ENCODE results near the gene RBM20. TPM values are rescaled to one million over a fixed set of nuclear protein-coding genes. Genes with fewer than 3 reads are reported as not detected.

RBM20 gene
- total RNA-seq, 4 donors from 2014 or later, result 7.4 to 18.4 (median 10.2) TPM

DNA sequence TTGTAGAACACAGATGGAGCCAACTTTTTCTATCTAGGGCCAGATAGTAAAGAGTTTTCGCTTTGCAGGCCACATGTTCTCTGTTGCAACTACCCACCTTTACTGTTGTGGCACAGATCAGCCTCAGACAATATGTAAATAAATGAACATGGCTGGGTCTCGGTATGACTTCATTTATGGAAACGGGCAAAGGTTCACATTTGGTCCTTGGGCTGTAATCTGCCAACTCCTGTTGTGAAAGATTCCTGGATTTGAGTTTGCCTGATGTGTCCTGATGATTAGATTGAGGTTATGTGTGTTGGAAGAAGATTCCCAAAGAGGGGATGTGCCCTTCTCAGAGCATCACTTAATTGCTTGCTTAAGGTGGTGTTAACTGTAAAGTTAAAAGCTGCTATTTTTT, 38.2 kb downstream of the RBM20 start:
- in situ Hi-C loops (cut with MboI; ENCODE audit: low sequenced_read_pairs in 4 of 4), result no loop called here
- no peaks in the 10 kb centered on the region for H3K9me3 ChIP-seq
- intact Hi-C loops (cut with DNase I; ENCODE audit: low total_unique reads), result loop anchor here (5.0 kb wide), 1 partner anchor 95 kb away; no protein-coding TSS in a partner anchor
- peak overlapping the region in 1 of 4 donors; percentile 22 for H3K27ac ChIP-seq
- no peaks in the 10 kb centered on the region for H3K27me3 ChIP-seq
- DNase-seq, result no peak
- no peaks in the 10 kb centered on the region for H3K36me3 ChIP-seq
- no peak for ATAC-seq
- TF ChIP-seq POLR2A (IDR thresholded peaks at IDR 0.05), result no peak
- TF ChIP-seq, protein P1, sequence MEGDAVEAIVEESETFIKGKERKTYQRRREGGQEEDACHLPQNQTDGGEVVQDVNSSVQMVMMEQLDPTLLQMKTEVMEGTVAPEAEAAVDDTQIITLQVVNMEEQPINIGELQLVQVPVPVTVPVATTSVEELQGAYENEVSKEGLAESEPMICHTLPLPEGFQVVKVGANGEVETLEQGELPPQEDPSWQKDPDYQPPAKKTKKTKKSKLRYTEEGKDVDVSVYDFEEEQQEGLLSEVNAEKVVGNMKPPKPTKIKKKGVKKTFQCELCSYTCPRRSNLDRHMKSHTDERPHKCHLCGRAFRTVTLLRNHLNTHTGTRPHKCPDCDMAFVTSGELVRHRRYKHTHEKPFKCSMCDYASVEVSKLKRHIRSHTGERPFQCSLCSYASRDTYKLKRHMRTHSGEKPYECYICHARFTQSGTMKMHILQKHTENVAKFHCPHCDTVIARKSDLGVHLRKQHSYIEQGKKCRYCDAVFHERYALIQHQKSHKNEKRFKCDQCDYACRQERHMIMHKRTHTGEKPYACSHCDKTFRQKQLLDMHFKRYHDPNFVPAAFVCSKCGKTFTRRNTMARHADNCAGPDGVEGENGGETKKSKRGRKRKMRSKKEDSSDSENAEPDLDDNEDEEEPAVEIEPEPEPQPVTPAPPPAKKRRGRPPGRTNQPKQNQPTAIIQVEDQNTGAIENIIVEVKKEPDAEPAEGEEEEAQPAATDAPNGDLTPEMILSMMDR (IDR thresholded peaks at IDR 0.05 in 4 of 5, conservative IDR thresholded peaks at IDR 0.05 in 1 of 5), result no peak
- peaks cover 23 to 28% of the 10 kb centered on the region in 2 donors for H3K4me1 ChIP-seq
- no peak overlapping the region for H3K4me3 ChIP-seq

DNA sequence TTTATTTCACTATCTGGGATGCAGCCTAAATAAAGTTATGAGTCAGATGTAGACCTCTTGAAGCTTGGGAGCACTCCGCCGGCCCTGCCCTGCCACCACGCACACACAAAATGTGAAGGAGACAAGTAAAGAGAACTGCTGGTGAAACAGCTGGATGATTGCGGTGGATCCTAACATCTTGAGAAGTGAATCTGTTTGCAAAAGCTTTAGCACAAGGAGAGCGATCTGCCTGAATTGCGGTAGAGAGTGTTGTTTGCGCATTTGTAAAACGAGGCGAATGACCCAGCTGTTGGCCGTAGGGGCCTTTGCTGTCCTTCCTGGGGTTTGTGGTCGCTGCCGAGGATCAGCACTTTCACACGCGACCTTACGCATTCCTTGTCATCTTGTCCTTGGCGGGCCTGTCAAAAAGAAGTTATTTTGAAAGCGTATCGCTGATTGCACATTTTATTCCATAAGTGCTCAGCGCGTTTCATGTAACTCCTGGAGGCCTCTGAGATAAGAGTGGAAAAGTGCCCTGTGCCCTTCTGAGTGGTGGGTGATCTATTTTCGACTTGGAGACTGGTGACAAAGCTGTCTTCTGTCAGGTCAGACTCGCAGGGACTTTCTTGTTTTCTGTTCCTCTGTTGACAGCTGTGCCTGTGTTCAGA, 40.8 kb downstream of the RBM20 start:
- Histone ChIP-seq H3K27me3 (no peaks in the 10 kb centered on the region), H3K4me3 (peak overlapping the region in 1 of 4 donors; percentile 9), H3K27ac (peak overlapping the region; percentile 38 to 66 (median 62)), H3K36me3 (no peaks in the 10 kb centered on the region), H3K9me3 (no peaks in the 10 kb centered on the region), H3K4me1 (peaks cover 16 to 17% of the 10 kb centered on the region in 2 donors)
- DNase-seq (peak in 1 of 2 donors; percentile 36), ATAC-seq (peak; percentile 40 to 51)
- intact Hi-C loops (cut with DNase I; ENCODE audit: low total_unique reads), result loop anchor here (5.0 kb wide), 1 partner anchor 92 kb away; no protein-coding TSS in a partner anchor
- TF ChIP-seq, protein P1 (IDR thresholded peaks at IDR 0.05 in 4 of 5, conservative IDR thresholded peaks at IDR 0.05 in 1 of 5), result no peak
- peak in 1 of 2 donors; percentile 8 for TF ChIP-seq POLR2A (IDR thresholded peaks at IDR 0.05)
- in situ Hi-C loops (cut with MboI; ENCODE audit: low sequenced_read_pairs in 4 of 4), result no loop called here

DNA sequence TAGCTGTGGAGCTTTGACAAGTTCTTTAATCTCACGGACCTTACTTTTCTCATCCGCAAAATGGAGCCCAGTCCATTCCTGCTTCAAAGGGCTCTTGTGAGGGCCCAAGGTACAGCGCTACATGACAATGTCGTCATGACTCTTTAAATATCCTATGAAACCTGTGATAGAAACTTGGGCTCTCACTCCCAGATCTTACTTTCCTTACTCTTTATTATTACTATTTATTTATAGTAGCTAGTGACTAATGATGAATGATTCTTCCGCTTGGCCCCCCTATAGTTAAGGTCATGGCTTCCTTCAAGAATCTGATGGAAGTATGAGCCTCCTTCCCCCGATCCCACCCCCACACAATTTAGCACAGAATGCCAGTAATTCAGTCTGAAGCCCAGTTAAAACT, 41.9 kb downstream of the RBM20 start:
- DNase-seq (no peak), ATAC-seq (peak in 1 of 2 donors; percentile 8)
- TF ChIP-seq POLR2A (IDR thresholded peaks at IDR 0.05), result no peak
- TF ChIP-seq, protein P1 (IDR thresholded peaks at IDR 0.05 in 4 of 5, conservative IDR thresholded peaks at IDR 0.05 in 1 of 5), result no peak
- in situ Hi-C loops (cut with MboI; ENCODE audit: low sequenced_read_pairs in 4 of 4) (no loop called here), intact Hi-C loops (cut with DNase I; ENCODE audit: low total_unique reads) (no loop called here)
- Histone ChIP-seq H3K27me3 (no peaks in the 10 kb centered on the region), H3K4me1 (peaks cover 4 to 5% of the 10 kb centered on the region in 2 donors), H3K9me3 (no peaks in the 10 kb centered on the region), H3K36me3 (no peaks in the 10 kb centered on the region), H3K27ac (peak overlapping the region in 3 of 4 donors; percentile 60 to 66 (median 63)), H3K4me3 (no peak overlapping the region)

DNA sequence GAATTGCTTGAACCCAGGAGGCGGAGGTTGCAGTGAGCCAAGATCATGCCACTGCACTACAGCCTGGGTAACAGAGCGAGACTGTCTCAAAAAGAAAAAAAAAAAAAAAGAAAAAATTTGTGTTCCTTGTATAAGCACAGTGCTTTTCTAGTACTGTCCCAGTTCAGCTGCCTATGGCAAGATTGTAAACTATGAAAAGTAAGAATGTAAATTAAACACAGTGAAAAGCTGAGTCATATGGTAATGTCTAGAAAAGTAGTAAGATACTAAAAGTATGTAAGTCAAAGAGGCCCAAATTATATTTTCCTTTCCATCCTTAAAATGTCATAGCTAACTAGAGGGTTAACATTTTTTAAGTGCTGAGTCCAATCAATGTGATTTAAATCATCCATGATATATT, 42.8 kb downstream of the RBM20 start:
- TF ChIP-seq, protein P1 (IDR thresholded peaks at IDR 0.05 in 4 of 5, conservative IDR thresholded peaks at IDR 0.05 in 1 of 5), result no peak
- TF ChIP-seq POLR2A (IDR thresholded peaks at IDR 0.05), result no peak
- no peaks in the 10 kb centered on the region for H3K4me1 ChIP-seq
- intact Hi-C loops (cut with DNase I; ENCODE audit: low total_unique reads), result no loop called here
- H3K36me3 ChIP-seq, result no peaks in the 10 kb centered on the region
- no peak overlapping the region for H3K4me3 ChIP-seq
- peak overlapping the region in 1 of 4 donors; percentile 66 for H3K27ac ChIP-seq
- no peak for ATAC-seq
- no peaks in the 10 kb centered on the region for H3K27me3 ChIP-seq
- no peaks in the 10 kb centered on the region for H3K9me3 ChIP-seq
- in situ Hi-C loops (cut with MboI; ENCODE audit: low sequenced_read_pairs in 4 of 4), result no loop called here
- no peak for DNase-seq
